HFFc6 (cell line): ENCODE data around the gene ALDOA. TPM values are rescaled to one million over a fixed set of nuclear protein-coding genes. Genes with fewer than 3 reads are reported as not detected.

Experiments used
- DNase-seq: peaks from one replicate; pipeline ENCODE4 v3.0.0-alpha.2; 2018
- H3K27ac Mint-ChIP-seq: 2 replicates; pipeline ENCODE4 v1.8.0; 2020; ENCODE audit warnings: mild to moderate bottlenecking, mixed read lengths
- H3K27me3 Mint-ChIP-seq: 2 replicates; pipeline ENCODE4 v1.8.0; 2021; ENCODE audit warnings: mild to moderate bottlenecking, moderate library complexity, mixed read lengths; ENCODE audit not compliant: insufficient read depth
- H3K36me3 Mint-ChIP-seq: 2 replicates; pipeline ENCODE4 v1.8.0; 2021; ENCODE audit warnings: low read depth, mixed read lengths
- H3K4me1 Mint-ChIP-seq: 2 replicates; pipeline ENCODE4 v1.8.0; 2020; ENCODE audit warnings: low read depth, mixed read lengths
- H3K4me3 Mint-ChIP-seq: 2 replicates; pipeline ENCODE4 v1.8.0; 2020; ENCODE audit warnings: mild to moderate bottlenecking, moderate library complexity, mixed read lengths
- H3K9me3 Mint-ChIP-seq: 2 replicates; pipeline ENCODE4 v1.8.0; 2020; ENCODE audit warnings: mild to moderate bottlenecking, mixed read lengths
- CTCF ChIP-seq: fragments of 200-600 bp; sonication (generic); IDR thresholded peaks from 2 replicates; pipeline ENCODE4 v1.5.0; 2021; ENCODE audit warnings: antibody characterized with exemption, mild to moderate bottlenecking
- total RNA-seq, 6 experiments: library from RNA; stranded (reverse); fragmentation: NEBNext Ultra II Directional; extraction: Animal tissue kit (Norgen Biotek cat#: 25700); gene quantifications; 2 replicates in 1 of 6; 3 replicates in 5 of 6; pipeline ENCODE4 v1.2.3, GENCODE V29; 2021

The ALDOA gene
- total RNA-seq, 6 experiments from 2014 or later: 1,621 to 1,937 (median 1,752) TPM

- TF ChIP-seq CTCF: no peak
- peaks cover 30% of the 10 kb centered on the region for H3K36me3 Mint-ChIP-seq
- H3K4me3 Mint-ChIP-seq: no peak overlapping the region
- H3K27me3 Mint-ChIP-seq: no peaks in the 10 kb centered on the region; the same call in 1 of the 2 replicates
- H3K27ac Mint-ChIP-seq: no peak overlapping the region
- H3K9me3 Mint-ChIP-seq: no peaks in the 10 kb centered on the region
- no peak for DNase-seq
- peaks cover 7% of the 10 kb centered on the region for H3K4me1 Mint-ChIP-seq
Measured at GRCh38 chr16:30083216-30084055, 17.9 kb downstream of the ALDOA start.

DNA sequence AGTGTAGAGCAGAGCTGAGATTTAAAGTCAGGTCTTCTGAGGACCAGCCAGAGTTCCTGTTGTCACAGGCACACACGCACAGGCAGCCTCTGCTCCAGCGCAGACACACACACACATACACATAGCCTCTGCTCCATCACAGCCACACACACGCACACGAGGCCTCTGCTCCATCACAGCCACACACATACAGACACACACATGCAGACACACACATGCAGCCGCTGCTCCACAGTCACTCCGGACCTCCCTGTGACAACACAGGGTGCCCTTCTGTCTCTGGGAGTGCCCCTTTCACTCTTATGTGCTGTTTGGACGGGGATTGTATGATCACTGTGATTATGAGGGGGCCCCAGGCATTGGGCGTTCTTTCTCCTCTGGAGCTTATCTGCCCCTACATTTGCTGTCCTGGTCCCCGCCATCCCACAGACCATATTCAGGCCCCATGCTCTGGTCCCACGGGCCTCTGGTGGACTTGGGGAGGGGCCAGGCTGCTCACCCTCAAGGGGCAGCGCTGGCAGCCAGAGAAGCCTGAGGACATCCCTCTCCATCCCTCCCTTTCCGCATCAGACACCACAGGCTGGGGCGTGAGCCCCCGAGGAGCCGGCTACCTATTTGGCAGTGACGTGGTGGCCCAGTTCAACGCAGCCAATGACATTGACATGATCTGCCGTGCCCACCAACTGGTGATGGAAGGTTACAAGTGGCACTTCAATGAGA lies 18.7 kb downstream of the ALDOA start:
- H3K4me3 Mint-ChIP-seq: no peak overlapping the region
- TF ChIP-seq CTCF: no peak
- peaks cover 30% of the 10 kb centered on the region for H3K36me3 Mint-ChIP-seq
- no peaks in the 10 kb centered on the region for H3K9me3 Mint-ChIP-seq
- DNase-seq: no peak
- H3K27me3 Mint-ChIP-seq: peaks cover 2% of the 10 kb centered on the region
- H3K4me1 Mint-ChIP-seq: peaks cover 11% of the 10 kb centered on the region
- no peak overlapping the region for H3K27ac Mint-ChIP-seq

GRCh38 chr16:30084816-30085159 lies 19.2 kb downstream of the ALDOA start:
- no peak overlapping the region for H3K27ac Mint-ChIP-seq
- peaks cover 16% of the 10 kb centered on the region for H3K4me1 Mint-ChIP-seq
- DNase-seq: no peak
- H3K9me3 Mint-ChIP-seq: no peaks in the 10 kb centered on the region
- no peak overlapping the region for H3K4me3 Mint-ChIP-seq
- peaks cover 25% of the 10 kb centered on the region for H3K36me3 Mint-ChIP-seq
- H3K27me3 Mint-ChIP-seq: peaks cover 2% of the 10 kb centered on the region
- TF ChIP-seq CTCF: no peak

DNA sequence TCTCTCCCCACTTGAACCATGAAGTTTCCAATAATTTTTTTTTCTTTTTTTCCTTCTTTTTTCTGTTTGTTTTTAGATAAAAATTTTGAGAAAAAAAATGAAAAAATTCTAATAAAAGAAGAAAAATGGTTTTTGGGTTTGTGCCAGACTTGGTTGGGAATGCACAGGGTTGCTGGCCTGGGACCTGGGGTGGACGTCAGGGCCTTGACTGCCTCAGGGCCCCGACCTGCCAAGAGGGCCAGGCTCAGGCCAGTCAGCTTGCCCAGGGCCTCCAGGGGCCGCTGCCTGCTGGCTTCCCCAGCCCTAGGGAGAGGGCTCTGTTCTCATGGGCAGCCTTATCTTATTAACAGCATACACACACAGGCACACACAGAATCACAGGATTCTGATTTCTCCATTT lies 19.7 kb downstream of the ALDOA start:
- peaks cover 21% of the 10 kb centered on the region for H3K4me1 Mint-ChIP-seq
- peaks cover 2% of the 10 kb centered on the region for H3K27me3 Mint-ChIP-seq
- no peak for DNase-seq
- H3K36me3 Mint-ChIP-seq: peaks cover 24% of the 10 kb centered on the region
- no peaks in the 10 kb centered on the region for H3K9me3 Mint-ChIP-seq
- TF ChIP-seq CTCF: no peak
- no peak overlapping the region for H3K27ac Mint-ChIP-seq
- no peak overlapping the region for H3K4me3 Mint-ChIP-seq

DNA sequence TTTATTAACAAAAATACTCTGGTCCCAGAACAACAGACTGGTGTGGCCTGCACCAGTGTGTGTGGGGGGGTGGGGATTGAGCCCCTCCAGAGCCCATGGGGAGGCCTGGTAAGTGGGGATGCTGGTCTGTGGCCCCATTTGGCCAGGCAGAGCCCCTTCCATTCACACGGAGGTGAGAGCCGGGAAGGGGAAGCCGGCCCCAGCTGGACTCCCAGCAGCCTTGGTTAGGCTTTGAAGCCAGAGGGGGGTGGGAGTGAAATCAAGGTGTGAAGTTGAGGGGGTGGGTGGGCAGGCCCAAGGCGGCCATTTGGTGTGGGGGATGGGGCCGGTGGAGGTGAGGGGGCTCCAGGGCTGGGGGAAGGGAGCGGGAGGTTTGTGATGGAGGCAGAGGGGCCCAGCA lies 20.3 kb downstream of the ALDOA start:
- H3K27me3 Mint-ChIP-seq: peaks cover 2% of the 10 kb centered on the region
- DNase-seq: no peak

More for the DNA sequence above, 20.3 kb downstream of the ALDOA start:
- TF ChIP-seq CTCF: no peak
- Mint-ChIP-seq H3K9me3 (no peaks in the 10 kb centered on the region), H3K4me1 (peaks cover 25% of the 10 kb centered on the region), H3K4me3 (no peak overlapping the region), H3K27ac (no peak overlapping the region), H3K36me3 (peaks cover 24% of the 10 kb centered on the region)
